ENCODE data around the gene ZWILCH.

ZWILCH gene

GRCh38 chr15:66572146-66572545, 67.0 kb downstream of the ZWILCH start:
- no peak overlapping the region for H3K4me3 ChIP-seq (ENCODE audit: low read depth, low read length)
- TF ChIP-seq CTCF (IDR thresholded peaks at IDR 0.05; ENCODE audit: low read depth, low read length): no peak
- in situ Hi-C loops (cut with HindIII; ENCODE audit: low sequenced_read_pairs): no loop called here
- no peak for DNase-seq (ENCODE audit: low read depth, low spot score)

- in situ Hi-C loops (cut with HindIII; ENCODE audit: low sequenced_read_pairs): no loop called here
Observed at GRCh38 chr15:66573348-66573718, 68.2 kb downstream of the ZWILCH start.

GRCh38 chr15:66573719-66574595, 68.8 kb downstream of the ZWILCH start:
- DNase-seq (ENCODE audit: low read depth, low spot score): peak; percentile 28
- no peak overlapping the region for H3K4me3 ChIP-seq (ENCODE audit: low read depth, low read length)
- TF ChIP-seq CTCF (IDR thresholded peaks at IDR 0.05; ENCODE audit: low read depth, low read length): no peak
- in situ Hi-C loops (cut with HindIII; ENCODE audit: low sequenced_read_pairs): no loop called here

More at GRCh38 chr15:66573348-66573718, 68.2 kb downstream of the ZWILCH start:
- no peak overlapping the region for H3K4me3 ChIP-seq (ENCODE audit: low read depth, low read length)
- TF ChIP-seq CTCF (IDR thresholded peaks at IDR 0.05; ENCODE audit: low read depth, low read length): no peak
- no peak for DNase-seq (ENCODE audit: low read depth, low spot score)

- TF ChIP-seq CTCF (IDR thresholded peaks at IDR 0.05; ENCODE audit: low read depth, low read length): no peak
- H3K4me3 ChIP-seq (ENCODE audit: low read depth, low read length): no peak overlapping the region
- DNase-seq (ENCODE audit: low read depth, low spot score): no peak
- in situ Hi-C loops (cut with HindIII; ENCODE audit: low sequenced_read_pairs): no loop called here
Observed at GRCh38 chr15:66574596-66574950, 69.4 kb downstream of the ZWILCH start.

- peak; percentile 25 for DNase-seq (ENCODE audit: low read depth, low spot score)
- TF ChIP-seq CTCF (IDR thresholded peaks at IDR 0.05; ENCODE audit: low read depth, low read length): no peak
- in situ Hi-C loops (cut with HindIII; ENCODE audit: low sequenced_read_pairs): no loop called here
- no peak overlapping the region for H3K4me3 ChIP-seq (ENCODE audit: low read depth, low read length)
Observed at GRCh38 chr15:66578286-66578875, 73.3 kb downstream of the ZWILCH start.

- in situ Hi-C loops (cut with HindIII; ENCODE audit: low sequenced_read_pairs): no loop called here
- H3K4me3 ChIP-seq (ENCODE audit: low read depth, low read length): no peak overlapping the region
- peak; percentile 38 for DNase-seq (ENCODE audit: low read depth, low spot score)
- TF ChIP-seq CTCF (IDR thresholded peaks at IDR 0.05; ENCODE audit: low read depth, low read length): no peak
Observed at GRCh38 chr15:66580643-66581042, 75.5 kb downstream of the ZWILCH start.

Measured in astrocyte of the spinal cord (primary cell).